Spleen (tissue), 7 donors: ENCODE results near the gene TRPM7.

Source experiments
- CTCF ChIP-seq, 11 experiments: fragments of 200-600 bp in 7 of 11; fragments of 450-650 bp in 4 of 11; sonication (generic) in 4 of 11; IDR thresholded peaks in 8 of 11; conservative IDR thresholded peaks in 3 of 11; 1 replicate in 7 of 11; 2 replicates in 4 of 11; pipeline versions ENCODE4 v1.4.0 to v1.8.0; 2016 to 2021; ENCODE audit warnings: antibody characterized with exemption in 11 of 11, inconsistent platforms in 4 of 11, mild to moderate bottlenecking in 1 of 11
- POLR2A ChIP-seq, 3 donors: fragments of 450-650 bp; IDR thresholded peaks; one replicate each; pipeline ENCODE4 v1.5.1; 2017; ENCODE audit warnings: antibody characterized with exemption in 3 of 3, mild to moderate bottlenecking in 1 of 3
- POLR2AphosphoS5 ChIP-seq, 3 donors: sonication (generic); formaldehyde crosslinking; IDR thresholded peaks; one replicate each; pipeline ENCODE4 v1.5.1; 2017; ENCODE audit warnings: antibody characterized with exemption in 3 of 3
- donor health status: DM: no; HTN: no; CAD: no; lungs with moderate emphysema.
- donor health status: DM: no; HTN: no; CAD: no.
- donor health status: DM: no; HTN: no; CAD: no.

GRCh38 chr15:50697109-50697797 is 10.7 kb upstream of the TRPM7 start:
- TF ChIP-seq CTCF (IDR thresholded peaks at IDR 0.05 in 8 of 11, conservative IDR thresholded peaks at IDR 0.05 in 3 of 11) (no peak), POLR2A (IDR thresholded peaks at IDR 0.05) (no peak), POLR2AphosphoS5 (IDR thresholded peaks at IDR 0.05) (no peak)
